HL-60 (cell line): ENCODE measurements around the gene COPG1.

Experiments
- DNase-seq, 2 experiments: peaks; one replicate each; pipeline ENCODE4 v3.0.0-alpha.2; 2010 to 2020; ENCODE audit warnings: low read depth in 1 of 2, low spot score in 1 of 2
- H3K27ac ChIP-seq: fragments of 250-450 bp; sonication (Bioruptor Pico); replicated peaks from 2 replicates; pipeline ENCODE4 v1.5.1; 2020; ENCODE audit warnings: mild to moderate bottlenecking, moderate library complexity
- H3K27me3 ChIP-seq: fragments of 250-450 bp; sonication (Bioruptor Pico); 2 replicates; pipeline ENCODE4 v1.5.1; 2021; ENCODE audit warnings: mild to moderate bottlenecking, moderate library complexity; ENCODE audit not compliant: insufficient read depth, poor library complexity, severe bottlenecking
- H3K4me3 ChIP-seq: replicated peaks from 2 replicates; pipeline ENCODE4 v1.5.1; 2011; ENCODE audit warnings: mild to moderate bottlenecking, control low read depth, low read length; ENCODE audit not compliant: insufficient read depth
- CTCF ChIP-seq: IDR thresholded peaks from one replicate; pipeline ENCODE4 v1.5.1; 2011; ENCODE audit warnings: low read length, control low read depth, inconsistent platforms; ENCODE audit not compliant: insufficient read depth
- GABPA ChIP-seq: IDR thresholded peaks from 2 replicates; pipeline ENCODE4 v1.6.1; 2012; ENCODE audit warnings: low read depth
- POLR2AphosphoS5 ChIP-seq: IDR thresholded peaks from 2 replicates; pipeline ENCODE4 v1.6.1; 2012; ENCODE audit warnings: low read depth
- REST ChIP-seq: IDR thresholded peaks from 2 replicates; pipeline ENCODE4 v1.6.1; 2012; ENCODE audit warnings: low read depth; ENCODE audit not compliant: insufficient replicate concordance
- SPI1 ChIP-seq: IDR thresholded peaks from 2 replicates; pipeline ENCODE4 v1.6.1; 2012; ENCODE audit warnings: low read depth, mild to moderate bottlenecking, borderline replicate concordance

Gene COPG1

GRCh38 chr3:129238945-129239705, 10.3 kb upstream of the COPG1 start:
- Histone ChIP-seq H3K4me3 (no peak overlapping the region), H3K27me3 (no peaks in the 10 kb centered on the region), H3K27ac (peak overlapping the region; percentile 20)
- peak in 1 of 2 experiments; percentile 57 for DNase-seq
- TF ChIP-seq POLR2AphosphoS5 (no peak), REST (no peak), CTCF (no peak), GABPA (no peak), SPI1 (no peak)

GRCh38 chr3:129239991-129240390, 9.4 kb upstream of the COPG1 start:
- Histone ChIP-seq H3K27me3 (no peaks in the 10 kb centered on the region), H3K4me3 (no peak overlapping the region), H3K27ac (peak overlapping the region; percentile 20)
- DNase-seq: no peak
- TF ChIP-seq SPI1 (no peak), CTCF (no peak), POLR2AphosphoS5 (no peak), REST (no peak)

- no peaks in the 10 kb centered on the region for H3K27me3 ChIP-seq
- DNase-seq: no peak
- H3K4me3 ChIP-seq: no peak overlapping the region
- no peak overlapping the region for H3K27ac ChIP-seq
- TF ChIP-seq POLR2AphosphoS5 (no peak), CTCF (no peak), REST (no peak), SPI1 (no peak), GABPA (no peak)
Measured at GRCh38 chr3:129240436-129240835, 9.0 kb upstream of the COPG1 start.
